WI38 (cell line): ENCODE results near the gene HSD3B2.

Source experiments
- H3K4me3 ChIP-seq: 2 replicates; pipeline ENCODE4 v1.5.1; 2011; ENCODE audit warnings: low read depth, mild to moderate bottlenecking, control low read depth, low read length
- CTCF ChIP-seq: IDR thresholded peaks from 2 replicates; pipeline ENCODE4 v1.5.1; 2012; ENCODE audit warnings: low read depth, mild to moderate bottlenecking, control low read depth, low read length

Gene HSD3B2

GRCh38 chr1:119380983-119381662 is 33.8 kb upstream of the HSD3B2 start:
- no peak overlapping the region for H3K4me3 ChIP-seq
- no peak for TF ChIP-seq CTCF

- TF ChIP-seq CTCF, result no peak
- no peak overlapping the region for H3K4me3 ChIP-seq
Measured at GRCh38 chr1:119384591-119384990, 30.4 kb upstream of the HSD3B2 start.

GRCh38 chr1:119385650-119386049 is 29.3 kb upstream of the HSD3B2 start:
- H3K4me3 ChIP-seq, result no peak overlapping the region
- no peak for TF ChIP-seq CTCF

GRCh38 chr1:119387858-119388257 is 27.1 kb upstream of the HSD3B2 start:
- TF ChIP-seq CTCF, result no peak
- H3K4me3 ChIP-seq, result no peak overlapping the region

GRCh38 chr1:119388450-119388849 is 26.5 kb upstream of the HSD3B2 start:
- no peak overlapping the region for H3K4me3 ChIP-seq
- TF ChIP-seq CTCF, result no peak

- TF ChIP-seq CTCF, result no peak
- H3K4me3 ChIP-seq, result no peak overlapping the region
Measured at GRCh38 chr1:119390526-119390925, 24.4 kb upstream of the HSD3B2 start.

GRCh38 chr1:119391749-119392148 is 23.2 kb upstream of the HSD3B2 start:
- no peak for TF ChIP-seq CTCF
- no peak overlapping the region for H3K4me3 ChIP-seq
